K562 (cell line): ENCODE results near the gene AGO3. TPM values are rescaled to one million over a fixed set of nuclear protein-coding genes. Genes with fewer than 3 reads are reported as not detected.
A peak's percentile ranks its signal among the peaks of the same experiment; 100 is the strongest.

Source experiments
- ARID3B ChIP-seq: fragments of 250-450 bp; sonication (Bioruptor Pico); IDR thresholded peaks from 2 replicates; pipeline ENCODE4 v1.4.0; 2020; ENCODE audit warnings: borderline replicate concordance
- BRF1 ChIP-seq: IDR thresholded peaks from 3 replicates; pipeline ENCODE4 v1.6.1; 2011; ENCODE audit warnings: borderline replicate concordance, mild to moderate bottlenecking; ENCODE audit not compliant: insufficient read length; ENCODE audit errors: extremely low read depth
- CBX8 ChIP-seq: fragments of 200-600 bp; sonication (generic); IDR thresholded peaks from 2 replicates; pipeline ENCODE4 v1.6.1; 2012; ENCODE audit warnings: borderline replicate concordance, mixed run types, low read depth, mild to moderate bottlenecking, moderate library complexity, mixed read lengths, low read length, control low read depth, inconsistent platforms; ENCODE audit not compliant: poor library complexity, severe bottlenecking; ENCODE audit errors: extremely low read depth
- CHAMP1 ChIP-seq: fragments of 450-650 bp; IDR thresholded peaks from 2 replicates; pipeline ENCODE4 v1.6.1; 2016; ENCODE audit warnings: mild to moderate bottlenecking
- E4F1 ChIP-seq: fragments of 250-450 bp; sonication (Bioruptor Pico); IDR thresholded peaks from 2 replicates; pipeline ENCODE4 v1.5.0; 2021; ENCODE audit warnings: mild to moderate bottlenecking, borderline replicate concordance
- ETV6 ChIP-seq, 3 experiments: fragments of 150-350 bp in 1 of 3; sonication (generic) in 1 of 3; formaldehyde crosslinking in 1 of 3; IDR thresholded peaks; 2 replicates each; pipeline versions ENCODE4 v1.6.1 to v1.8.0; 2014 to 2022; ENCODE audit warnings: borderline replicate concordance in 2 of 3, low read depth in 2 of 3, antibody characterized with exemption in 1 of 3, low read length in 1 of 3, mild to moderate bottlenecking in 1 of 3, missing genetic modification reagents in 1 of 3
- HCFC1 ChIP-seq: IDR thresholded peaks from 2 replicates; pipeline ENCODE4 v1.6.1; 2012; ENCODE audit warnings: low read depth, low read length, improper control_type of control experiment
- HMBOX1 ChIP-seq: sonication (generic); IDR thresholded peaks from 2 replicates; pipeline ENCODE4 v1.6.1; 2016
- RBM17 ChIP-seq: fragments of 200-400 bp; formaldehyde crosslinking; IDR thresholded peaks from 2 replicates; pipeline ENCODE4 v1.6.1; 2017; ENCODE audit warnings: low read depth, mild to moderate bottlenecking, low read length, borderline replicate concordance
- RFX1 ChIP-seq: fragments of 450-650 bp; IDR thresholded peaks from 2 replicates; pipeline ENCODE4 v1.6.1; 2016; ENCODE audit warnings: mild to moderate bottlenecking, moderate library complexity
- U2AF1 ChIP-seq: fragments of 200-400 bp; formaldehyde crosslinking; optimal IDR thresholded peaks from 2 replicates; pipeline ENCODE3; 2017; ENCODE audit warnings: mild to moderate bottlenecking, low read depth, low read length, moderate library complexity
- USF1 ChIP-seq: sonication (generic); formaldehyde crosslinking; IDR thresholded peaks from 2 replicates; pipeline ENCODE4 v1.9.0; 2022; ENCODE audit warnings: mild to moderate bottlenecking, missing genetic modification reagents
- ZBTB33 ChIP-seq: sonication (generic); formaldehyde crosslinking; IDR thresholded peaks from 2 replicates; pipeline ENCODE4 v1.8.1; 2023; ENCODE audit warnings: mild to moderate bottlenecking, missing genetic modification reagents
- ZNF699 ChIP-seq: fragments of 250-450 bp; sonication (Bioruptor Pico); IDR thresholded peaks from 2 replicates; pipeline ENCODE4 v1.8.0; 2021; ENCODE audit warnings: mild to moderate bottlenecking, moderate library complexity; ENCODE audit not compliant: insufficient replicate concordance
- ZNF764 ChIP-seq: fragments of 250-450 bp; sonication (Bioruptor Pico); IDR thresholded peaks from 2 replicates; pipeline ENCODE4 v1.4.0; 2020; ENCODE audit warnings: low read depth, mild to moderate bottlenecking, moderate library complexity
- polyA plus RNA-seq, 8 experiments: library from polyadenylated mRNA; depleted of rRNA in 4 of 8; stranded (reverse) in 5 of 8; unstranded in 3 of 8; fragments of >200 nt; fragmentation: Nextera tagmentation in 2 of 8; fragmentation: Illumina TruSeq in 1 of 8; extraction: Ambion mirVana in 2 of 8; extraction: Trizol in 1 of 8; gene quantifications; 2 replicates each; pipeline versions ENCODE4 v1.2.1 to v1.2.3, GENCODE V29; 2011 to 2014; ENCODE audit warnings: inconsistent platforms in 1 of 8, missing spikeins in 1 of 8
- total RNA-seq, 7 experiments: library from RNA; depleted of rRNA in 6 of 7; stranded (reverse); fragments of >200 nt in 6 of 7; fragmentation: Illumina TruSeq in 2 of 7; extraction: Trizol in 2 of 7; gene quantifications; 2 replicates each; pipeline versions ENCODE4 v1.2.1 to v1.2.3, GENCODE V29; 2011 to 2021; ENCODE audit warnings: low replicate concordance in 1 of 7

AGO3 gene
- total and polyA plus RNA-seq, 9 of the 15 experiments (the other 6 are each of a cell fraction or from before 2014, with no cell fraction given): 4.5 to 41.5 (median 22.7) TPM

GRCh38 chr1:35881850-35882273 is 49.0 kb upstream of the AGO3 start (continued):
- TF ChIP-seq HMBOX1 (peak; percentile 75; the same call in 1 of the 2 replicates), CBX8 (no peak), ZBTB33 (no peak), CHAMP1 (0 out of 2 replicates have a peak, but pooled peaks have one; percentile 75), E4F1 (CRISPR knock-in tag) (no peak), ARID3B (no peak), USF1 (CRISPR knock-in tag) (no peak), RBM17 (no peak), ETV6 (IDR thresholded peaks at IDR 0.05; ENCODE audit: borderline replicate concordance in 1 of 2, low read depth in 2 of 2, low read length in 1 of 2) (no peak), ETV6 (CRISPR knock-in tag; IDR thresholded peaks at IDR 0.05; ENCODE audit: borderline replicate concordance) (no peak), BRF1 (no peak), HCFC1 (0 out of 2 replicates have a peak, but pooled peaks have one; percentile 15), ZNF764 (no peak), RFX1 (no peak), ZNF699 (no peak), U2AF1 (no peak)
